HCT116 (cell line): ENCODE results near the gene MX2. TPM values are rescaled to one million over a fixed set of nuclear protein-coding genes. Genes with fewer than 3 reads are reported as not detected.

Source experiments
- ATAC-seq: fragments of 200-7000 bp; cut with Tn5 transposase; 2 replicates; pipeline ENCODE4 v1.9.1; 2020; ENCODE audit warnings: mild to moderate bottlenecking, moderate library complexity
- BruUV-seq: library from RNA; stranded (reverse); fragments of 400-500 nt; replicated peaks from 2 replicates; lab custom pipeline; 2021; lab: Mats Ljungman, UMichigan
- CTCF ChIA-PET: fragments of 300-600 bp; sonication (Branson Sonifier 250); formaldehyde crosslinking; loops from one replicate; lab custom pipeline; 2021; ENCODE audit warnings: antibody characterized with exemption; lab: Charles Lee
- POLR2A ChIA-PET: fragments of 300-600, 350-600 bp; sonication (Branson Sonifier 250); formaldehyde crosslinking; loops from one replicate; lab custom pipeline; 2021; ENCODE audit warnings: antibody characterized with exemption; lab: Charles Lee
- RAD21 ChIA-PET, 2 experiments: fragments of 300-600 bp; sonication (Branson Sonifier 250); formaldehyde crosslinking; loops; one replicate each; lab custom pipeline; 2023; ENCODE audit warnings: low total read pairs in 2 of 2; ENCODE audit not compliant: uncharacterized antibody in 2 of 2, unreplicated experiment in 2 of 2, low non-redundant PET in 1 of 2; lab: Charles Lee
- DNase-seq: peaks from one replicate; pipeline ENCODE4 v3.0.0-alpha.2; 2010; ENCODE audit warnings: low read depth, low spot score
- H2AFZ ChIP-seq: fragments of 200-600 bp; shearing (Covaris generic), sonication (generic); 2 replicates; pipeline ENCODE4 v1.6.1; 2017; ENCODE audit warnings: low read depth, mixed run types, mixed read lengths, antibody characterized with exemption, low read length; ENCODE audit not compliant: poor library complexity, severe bottlenecking
- H3K27ac ChIP-seq: 2 replicates; pipeline ENCODE4 v1.5.1; 2012; ENCODE audit warnings: low read depth, low read length
- H3K27me3 ChIP-seq: fragments of 200-600 bp; sonication (generic); 2 replicates; pipeline ENCODE4 v1.6.1; 2016; ENCODE audit warnings: mixed run types, low read length, mixed read lengths; ENCODE audit not compliant: insufficient read depth
- H3K36me3 ChIP-seq, 2 experiments: fragments of 200-500 bp in 1 of 2; fragments of 200-600 bp in 1 of 2; sonication (Bioruptor generic) in 1 of 2; sonication (generic) in 1 of 2; 2 replicates each; pipeline versions ENCODE4 v1.5.1 to v1.6.1; 2014 to 2016; ENCODE audit warnings: low read length in 2 of 2, inconsistent platforms in 1 of 2, mixed read lengths in 1 of 2, mixed run types in 1 of 2; ENCODE audit not compliant: insufficient read depth in 2 of 2, control insufficient read depth in 1 of 2
- H3K4me1 ChIP-seq, 2 experiments: fragments of 200-600 bp in 1 of 2; sonication (generic) in 1 of 2; 2 replicates each; pipeline versions ENCODE4 v1.5.1 to v1.6.1; 2012 to 2017; ENCODE audit warnings: low read length in 2 of 2, inconsistent platforms in 1 of 2, mild to moderate bottlenecking in 1 of 2, mixed read lengths in 1 of 2, mixed run types in 1 of 2, moderate library complexity in 1 of 2; ENCODE audit not compliant: insufficient read depth in 2 of 2, control insufficient read depth in 1 of 2
- H3K4me2 ChIP-seq: fragments of 200-600 bp; sonication (generic); 2 replicates; pipeline ENCODE4 v1.6.1; 2017; ENCODE audit warnings: mixed run types, low read length, mixed read lengths
- H3K4me3 ChIP-seq, 2 experiments: fragments of 200-600 bp in 1 of 2; sonication (generic) in 1 of 2; replicated peaks in 1 of 2; 2 replicates each; pipeline ENCODE4 v1.5.1; 2011 to 2016; ENCODE audit warnings: low read length in 2 of 2, control low read depth in 1 of 2, low read depth in 1 of 2, mild to moderate bottlenecking in 1 of 2, mixed read lengths in 1 of 2, mixed run types in 1 of 2
- H3K79me2 ChIP-seq: fragments of 200-600 bp; sonication (generic); 2 replicates; pipeline ENCODE4 v1.6.1; 2017; ENCODE audit warnings: mild to moderate bottlenecking, mixed run types, low read length, moderate library complexity, mixed read lengths; ENCODE audit not compliant: insufficient read depth
- H3K9ac ChIP-seq: fragments of 200-600 bp; sonication (generic); 2 replicates; pipeline ENCODE4 v1.6.1; 2016; ENCODE audit warnings: low read length, mixed read lengths
- H3K9me2 ChIP-seq: fragments of 200-600 bp; sonication (generic), shearing (Covaris generic); 2 replicates; pipeline ENCODE4 v1.6.1; 2017; ENCODE audit warnings: mixed run types, mild to moderate bottlenecking, moderate library complexity; ENCODE audit not compliant: insufficient read depth
- H3K9me3 ChIP-seq, 2 experiments: fragments of 200-500 bp in 1 of 2; fragments of 200-600 bp in 1 of 2; sonication (Bioruptor generic) in 1 of 2; sonication (generic) in 1 of 2; 2 replicates each; pipeline ENCODE4 v1.6.1; 2014 to 2017; ENCODE audit warnings: low read length in 2 of 2, mixed read lengths in 2 of 2, inconsistent platforms in 1 of 2, low read depth in 1 of 2, mild to moderate bottlenecking in 1 of 2, mixed run types in 1 of 2, moderate library complexity in 1 of 2; ENCODE audit not compliant: control insufficient read depth in 1 of 2, insufficient read depth in 1 of 2
- H4K20me1 ChIP-seq: fragments of 200-600 bp; sonication (generic), shearing (Covaris generic); 2 replicates; pipeline ENCODE4 v1.6.1; 2017; ENCODE audit warnings: mixed run types, mild to moderate bottlenecking, moderate library complexity; ENCODE audit not compliant: insufficient read depth
- CBX3 ChIP-seq: IDR thresholded peaks from 2 replicates; pipeline ENCODE4 v1.6.1; 2012; ENCODE audit warnings: low read depth
- EZH2 ChIP-seq: fragments of 200-600 bp; sonication (generic); IDR thresholded peaks from 2 replicates; pipeline ENCODE4 v1.6.1; 2017; ENCODE audit warnings: antibody characterized with exemption, mixed run types
- EZH2phosphoT487 ChIP-seq: fragments of 200-600 bp; IDR thresholded peaks from 2 replicates; pipeline ENCODE4 v1.6.1; 2018; ENCODE audit warnings: antibody characterized with exemption, borderline replicate concordance
- FOSL1 ChIP-seq: IDR thresholded peaks from 2 replicates; pipeline ENCODE4 v1.6.1; 2012; ENCODE audit warnings: low read depth
- JUND ChIP-seq: IDR thresholded peaks from 2 replicates; pipeline ENCODE4 v1.6.1; 2012
- RAD21 ChIP-seq: IDR thresholded peaks from 2 replicates; pipeline ENCODE4 v1.6.1; 2012; ENCODE audit warnings: low read depth, mild to moderate bottlenecking
- SIN3A ChIP-seq: IDR thresholded peaks from 2 replicates; pipeline ENCODE4 v1.6.1; 2012; ENCODE audit warnings: low read depth
- SRF ChIP-seq: IDR thresholded peaks from 2 replicates; pipeline ENCODE4 v1.6.1; 2012; ENCODE audit warnings: low read depth
- TCF7L2 ChIP-seq: IDR thresholded peaks from 2 replicates; pipeline ENCODE4 v1.7.0; 2011; ENCODE audit warnings: borderline replicate concordance, inconsistent platforms; ENCODE audit not compliant: insufficient read depth, insufficient read length; ENCODE audit errors: extremely low read depth
- ZFX ChIP-seq: fragments of 450-650 bp; IDR thresholded peaks from 2 replicates; pipeline ENCODE4 v1.6.1; 2017
- intact Hi-C: fragments of 100-400 bp; cut with micrococcal nuclease; formaldehyde crosslinking; loops from 2 replicates; pipeline ENCODE4 v1.10.0; 2022
- total RNA-seq: library from RNA; stranded (reverse); gene quantifications from one replicate; pipeline ENCODE4 v1.2.1, GENCODE V29; 2021; ENCODE audit not compliant: unreplicated experiment
- TF ChIP-seq, protein P1 (sequence below): IDR thresholded peaks from 2 replicates; pipeline ENCODE4 v1.6.1; 2011; ENCODE audit warnings: mild to moderate bottlenecking, low read length, moderate library complexity; ENCODE audit not compliant: insufficient replicate concordance; ENCODE audit errors: extremely low read depth
- TF ChIP-seq, protein P2 (sequence below): IDR thresholded peaks from 2 replicates; pipeline ENCODE4 v1.6.1; 2012
- TF ChIP-seq, protein P3 (sequence below), 3 experiments: fragments of 200-600 bp in 1 of 3; sonication (generic) in 1 of 3; IDR thresholded peaks in 2 of 3; conservative IDR thresholded peaks in 1 of 3; 2 replicates each; pipeline ENCODE4 v1.5.1; 2012 to 2017; ENCODE audit warnings: low read depth in 2 of 3, low read length in 2 of 3, antibody characterized with exemption in 1 of 3, borderline replicate concordance in 1 of 3, control low read depth in 1 of 3, mild to moderate bottlenecking in 1 of 3, mixed read lengths in 1 of 3, mixed run types in 1 of 3, moderate library complexity in 1 of 3; ENCODE audit not compliant: insufficient read depth in 1 of 3

MX2 gene
- total RNA-seq, 1 experiment from 2014 or later, result 0.22 TPM

DNA sequence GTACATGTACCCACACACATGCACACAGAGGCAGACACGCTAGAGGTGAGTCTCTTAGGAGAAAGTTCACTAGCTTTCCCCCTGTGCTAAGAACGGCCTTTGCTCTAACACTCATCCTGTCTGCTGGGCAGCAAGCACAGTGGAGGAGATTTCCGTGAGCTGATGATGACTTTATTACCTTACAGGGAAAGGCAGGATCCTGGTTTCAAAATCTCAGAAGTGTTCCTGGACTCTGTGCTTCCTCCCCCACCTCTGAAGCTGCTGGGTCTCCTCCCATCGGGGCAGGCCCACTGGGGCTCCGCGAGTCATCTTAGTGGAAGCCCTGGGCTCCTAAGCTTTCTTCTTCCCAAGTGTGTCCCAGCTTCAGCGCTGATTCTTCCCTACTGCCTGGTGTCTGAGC, 42.6 kb upstream of the MX2 start:
- no peak for TF ChIP-seq CBX3
- no peak for TF ChIP-seq RAD21
- TF ChIP-seq TCF7L2, result no peak
- TF ChIP-seq, protein P1, sequence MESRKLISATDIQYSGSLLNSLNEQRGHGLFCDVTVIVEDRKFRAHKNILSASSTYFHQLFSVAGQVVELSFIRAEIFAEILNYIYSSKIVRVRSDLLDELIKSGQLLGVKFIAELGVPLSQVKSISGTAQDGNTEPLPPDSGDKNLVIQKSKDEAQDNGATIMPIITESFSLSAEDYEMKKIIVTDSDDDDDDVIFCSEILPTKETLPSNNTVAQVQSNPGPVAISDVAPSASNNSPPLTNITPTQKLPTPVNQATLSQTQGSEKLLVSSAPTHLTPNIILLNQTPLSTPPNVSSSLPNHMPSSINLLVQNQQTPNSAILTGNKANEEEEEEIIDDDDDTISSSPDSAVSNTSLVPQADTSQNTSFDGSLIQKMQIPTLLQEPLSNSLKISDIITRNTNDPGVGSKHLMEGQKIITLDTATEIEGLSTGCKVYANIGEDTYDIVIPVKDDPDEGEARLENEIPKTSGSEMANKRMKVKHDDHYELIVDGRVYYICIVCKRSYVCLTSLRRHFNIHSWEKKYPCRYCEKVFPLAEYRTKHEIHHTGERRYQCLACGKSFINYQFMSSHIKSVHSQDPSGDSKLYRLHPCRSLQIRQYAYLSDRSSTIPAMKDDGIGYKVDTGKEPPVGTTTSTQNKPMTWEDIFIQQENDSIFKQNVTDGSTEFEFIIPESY, result no peak
- TF ChIP-seq EZH2phosphoT487, result no peak
- TF ChIP-seq JUND, result no peak
- TF ChIP-seq SRF, result no peak
- no peak for TF ChIP-seq FOSL1
- TF ChIP-seq EZH2, result no peak
- TF ChIP-seq, protein P2, sequence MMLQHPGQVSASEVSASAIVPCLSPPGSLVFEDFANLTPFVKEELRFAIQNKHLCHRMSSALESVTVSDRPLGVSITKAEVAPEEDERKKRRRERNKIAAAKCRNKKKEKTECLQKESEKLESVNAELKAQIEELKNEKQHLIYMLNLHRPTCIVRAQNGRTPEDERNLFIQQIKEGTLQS, result no peak
- TF ChIP-seq, protein P3, sequence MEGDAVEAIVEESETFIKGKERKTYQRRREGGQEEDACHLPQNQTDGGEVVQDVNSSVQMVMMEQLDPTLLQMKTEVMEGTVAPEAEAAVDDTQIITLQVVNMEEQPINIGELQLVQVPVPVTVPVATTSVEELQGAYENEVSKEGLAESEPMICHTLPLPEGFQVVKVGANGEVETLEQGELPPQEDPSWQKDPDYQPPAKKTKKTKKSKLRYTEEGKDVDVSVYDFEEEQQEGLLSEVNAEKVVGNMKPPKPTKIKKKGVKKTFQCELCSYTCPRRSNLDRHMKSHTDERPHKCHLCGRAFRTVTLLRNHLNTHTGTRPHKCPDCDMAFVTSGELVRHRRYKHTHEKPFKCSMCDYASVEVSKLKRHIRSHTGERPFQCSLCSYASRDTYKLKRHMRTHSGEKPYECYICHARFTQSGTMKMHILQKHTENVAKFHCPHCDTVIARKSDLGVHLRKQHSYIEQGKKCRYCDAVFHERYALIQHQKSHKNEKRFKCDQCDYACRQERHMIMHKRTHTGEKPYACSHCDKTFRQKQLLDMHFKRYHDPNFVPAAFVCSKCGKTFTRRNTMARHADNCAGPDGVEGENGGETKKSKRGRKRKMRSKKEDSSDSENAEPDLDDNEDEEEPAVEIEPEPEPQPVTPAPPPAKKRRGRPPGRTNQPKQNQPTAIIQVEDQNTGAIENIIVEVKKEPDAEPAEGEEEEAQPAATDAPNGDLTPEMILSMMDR (IDR thresholded peaks at IDR 0.05 in 2 of 3, conservative IDR thresholded peaks at IDR 0.05 in 1 of 3; ENCODE audit: borderline replicate concordance in 1 of 3, insufficient read depth in 1 of 3, low read depth in 2 of 3, low read length in 2 of 3), result no peak
- no peak for TF ChIP-seq ZFX
- no peak for TF ChIP-seq SIN3A
- Histone ChIP-seq H2AFZ (no peak overlapping the region), H3K79me2 (no peaks in the 10 kb centered on the region), H3K36me3 (no peaks in the 10 kb centered on the region), H3K27me3 (no peaks in the 10 kb centered on the region), H3K4me2 (no peak overlapping the region), H3K9ac (no peak overlapping the region), H3K4me1 (no peaks in the 10 kb centered on the region), H3K27ac (no peak overlapping the region), H3K9me3 (no peaks in the 10 kb centered on the region), H3K4me3 (no peak overlapping the region), H4K20me1 (no peaks in the 10 kb centered on the region), H3K9me2 (no peaks in the 10 kb centered on the region)
- ChIA-PET POLR2A (no interaction called here), RAD21 (no interaction called here), CTCF (interaction anchor here (1.5 kb wide), 1 partner anchor 36 kb away, joined by 5 read pairs; no protein-coding TSS in a partner anchor)
- DNase-seq (no peak), ATAC-seq (no peak)
- intact Hi-C loops, result no loop called here
- BruUV-seq, result no TSS peak
